SK-N-MC (cell line): Measurements from ENCODE around the gene C1orf105.

Experiments
- DNase-seq: peaks from one replicate; pipeline ENCODE4 v3.0.0-alpha.2; 2011; ENCODE audit warnings: low read depth, low spot score
- H3K27ac ChIP-seq: fragments of 200-600 bp; sonication (generic); 2 replicates; pipeline ENCODE4 v1.5.1; 2016; ENCODE audit warnings: mixed run types
- H3K36me3 ChIP-seq: fragments of 200-600 bp; sonication (generic); 2 replicates; pipeline ENCODE4 v1.6.1; 2017; ENCODE audit warnings: antibody characterized with exemption, low read length, mixed read lengths; ENCODE audit not compliant: insufficient read depth
- H3K4me3 ChIP-seq: fragments of 200-600 bp; sonication (generic); 2 replicates; pipeline ENCODE4 v1.5.1; 2016
- H3K9ac ChIP-seq: fragments of 200-600 bp; sonication (generic); 2 replicates; pipeline ENCODE4 v1.8.0; 2017; ENCODE audit warnings: mixed run types, mixed read lengths; ENCODE audit not compliant: insufficient read length
- H3K9me3 ChIP-seq: fragments of 200-600 bp; sonication (generic); 2 replicates; pipeline ENCODE4 v1.6.1; 2017; ENCODE audit warnings: low read depth, mild to moderate bottlenecking, antibody characterized with exemption, low read length, moderate library complexity, mixed read lengths
- EZH2 ChIP-seq: fragments of 200-600 bp; sonication (generic); IDR thresholded peaks from one replicate; pipeline ENCODE4 v1.6.1; 2017; ENCODE audit warnings: antibody characterized with exemption
- FOXP2 ChIP-seq: optimal IDR thresholded peaks from 2 replicates; pipeline ENCODE3; 2011; ENCODE audit warnings: mild to moderate bottlenecking, moderate library complexity; ENCODE audit not compliant: insufficient read depth; ENCODE audit errors: extremely low read length, control extremely low read depth
- POLR2AphosphoS5 ChIP-seq: IDR thresholded peaks from 2 replicates; pipeline ENCODE4 v1.6.1; 2012; ENCODE audit warnings: mild to moderate bottlenecking, low read depth, low read length, borderline replicate concordance

The C1orf105 gene

DNA sequence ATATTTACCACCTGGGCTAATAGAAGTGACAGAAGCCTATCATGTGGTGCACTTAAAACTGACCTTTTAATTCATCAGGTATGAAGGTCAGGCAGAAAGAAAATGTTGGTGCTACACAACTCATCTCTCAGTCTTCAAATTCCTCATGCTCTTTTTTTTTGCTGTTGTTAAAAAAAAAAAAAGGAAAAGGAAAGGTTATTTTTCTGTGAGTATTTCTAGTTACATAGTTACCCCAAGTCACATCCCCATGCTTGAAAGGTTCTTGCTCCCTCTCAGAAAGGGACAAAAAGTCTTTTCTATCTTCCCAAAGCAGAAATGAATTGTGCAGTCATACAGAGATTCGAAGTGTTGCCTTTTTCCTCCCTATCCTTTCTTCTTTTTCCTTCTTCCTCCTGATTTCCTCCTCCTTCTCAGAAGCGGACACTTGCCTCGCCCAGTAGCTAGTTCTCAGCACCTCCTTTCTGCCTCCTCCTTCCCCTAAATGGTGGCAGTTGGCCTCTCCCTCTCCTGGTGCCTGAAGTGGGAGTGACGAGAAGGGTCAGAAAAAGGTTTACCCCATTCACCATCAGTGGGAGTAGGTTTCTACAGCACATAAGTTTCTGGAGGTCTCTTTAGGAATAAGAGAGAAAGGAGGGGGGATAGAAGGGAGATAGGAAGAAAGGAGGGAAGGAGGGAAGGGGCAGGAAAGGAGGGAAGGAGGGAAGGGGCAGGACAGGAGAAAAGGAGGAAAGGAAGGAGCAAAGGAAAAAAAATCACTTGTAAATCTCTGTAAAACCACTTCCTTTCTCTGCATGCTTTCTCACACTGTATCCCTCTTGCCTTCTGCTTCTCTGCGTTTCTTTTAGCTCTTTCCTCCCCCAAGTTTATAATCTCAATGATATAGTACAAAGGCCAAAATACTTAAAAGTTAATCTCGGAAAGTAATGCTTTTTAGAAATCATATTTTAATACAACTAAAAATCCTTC is 20.4 kb upstream of the C1orf105 start:
- no peak overlapping the region for H3K27ac ChIP-seq
- no peak for DNase-seq
- no peak for TF ChIP-seq EZH2
- no peak for TF ChIP-seq FOXP2
- TF ChIP-seq POLR2AphosphoS5, result no peak
- H3K36me3 ChIP-seq, result no peaks in the 10 kb centered on the region
- no peaks in the 10 kb centered on the region for H3K9me3 ChIP-seq
- no peak overlapping the region for H3K4me3 ChIP-seq
- peak overlapping the region; percentile 23 for H3K9ac ChIP-seq

DNA sequence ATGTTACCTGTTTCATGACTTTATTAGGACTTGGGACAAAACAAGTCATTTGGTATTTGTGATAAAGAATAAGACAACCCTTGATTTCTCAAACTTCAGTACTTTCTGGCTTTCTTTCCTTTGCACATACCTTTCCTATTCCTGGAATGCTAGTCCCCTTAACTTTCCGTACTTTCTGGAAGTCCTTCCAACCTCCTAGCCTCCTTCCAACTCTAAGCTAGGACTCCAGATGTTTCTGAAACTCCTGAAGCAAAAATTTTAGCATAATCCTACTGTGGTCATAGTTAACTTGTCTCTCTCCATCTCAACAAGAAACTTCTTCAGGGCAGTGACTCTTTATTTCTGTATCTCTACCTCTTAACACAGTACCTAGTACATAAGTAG is 19.8 kb upstream of the C1orf105 start:
- Histone ChIP-seq H3K4me3 (no peak overlapping the region), H3K27ac (no peak overlapping the region), H3K36me3 (no peaks in the 10 kb centered on the region), H3K9me3 (no peaks in the 10 kb centered on the region), H3K9ac (no peak overlapping the region)
- TF ChIP-seq POLR2AphosphoS5 (no peak), EZH2 (no peak)
- DNase-seq, result no peak

DNA sequence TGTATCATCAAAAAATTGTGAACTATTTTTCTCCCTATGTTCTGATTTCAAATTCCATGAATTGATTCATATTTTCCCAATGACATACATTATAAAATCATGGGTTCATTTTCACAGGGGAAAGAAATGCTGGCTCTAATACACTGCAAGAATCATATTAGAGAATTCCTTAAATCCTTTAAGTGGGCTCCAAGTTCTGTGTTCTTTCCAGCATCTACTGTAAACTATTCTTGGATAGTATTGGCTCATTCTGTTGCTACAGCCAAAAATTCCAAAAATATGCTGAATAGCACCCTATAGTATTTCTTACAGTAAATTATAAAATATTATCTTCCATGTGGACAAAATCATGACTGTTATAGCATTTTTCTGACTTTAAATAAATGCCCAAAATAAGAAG is 19.0 kb upstream of the C1orf105 start:
- Histone ChIP-seq H3K9me3 (no peaks in the 10 kb centered on the region), H3K27ac (no peak overlapping the region), H3K36me3 (no peaks in the 10 kb centered on the region), H3K4me3 (no peak overlapping the region), H3K9ac (no peak overlapping the region)
- no peak for DNase-seq
- TF ChIP-seq EZH2 (no peak), POLR2AphosphoS5 (no peak), FOXP2 (no peak)

DNA sequence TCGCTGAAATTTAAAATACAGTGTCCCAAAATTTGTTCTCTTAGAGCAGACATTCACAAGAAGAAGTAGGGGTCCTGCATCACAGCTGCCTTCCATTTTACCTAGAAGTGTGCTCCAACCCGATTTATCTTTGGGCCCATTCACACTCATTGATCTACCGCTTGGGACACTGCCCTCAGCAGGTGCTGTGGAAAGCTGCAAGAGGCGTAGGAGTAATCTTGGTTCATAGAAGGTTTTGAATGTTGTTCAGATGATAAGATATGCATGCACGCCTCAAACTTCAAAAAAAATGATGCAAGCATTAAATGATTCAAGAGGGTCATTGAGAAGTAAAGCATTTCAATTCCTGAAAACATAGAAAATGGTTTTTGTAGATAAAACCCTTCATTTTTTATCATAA is 18.6 kb upstream of the C1orf105 start:
- H3K4me3 ChIP-seq, result no peak overlapping the region
- no peak for DNase-seq
- no peaks in the 10 kb centered on the region for H3K36me3 ChIP-seq
- no peaks in the 10 kb centered on the region for H3K9me3 ChIP-seq
- TF ChIP-seq FOXP2 (no peak), EZH2 (no peak), POLR2AphosphoS5 (no peak)
- H3K9ac ChIP-seq, result no peak overlapping the region
- H3K27ac ChIP-seq, result no peak overlapping the region

DNA sequence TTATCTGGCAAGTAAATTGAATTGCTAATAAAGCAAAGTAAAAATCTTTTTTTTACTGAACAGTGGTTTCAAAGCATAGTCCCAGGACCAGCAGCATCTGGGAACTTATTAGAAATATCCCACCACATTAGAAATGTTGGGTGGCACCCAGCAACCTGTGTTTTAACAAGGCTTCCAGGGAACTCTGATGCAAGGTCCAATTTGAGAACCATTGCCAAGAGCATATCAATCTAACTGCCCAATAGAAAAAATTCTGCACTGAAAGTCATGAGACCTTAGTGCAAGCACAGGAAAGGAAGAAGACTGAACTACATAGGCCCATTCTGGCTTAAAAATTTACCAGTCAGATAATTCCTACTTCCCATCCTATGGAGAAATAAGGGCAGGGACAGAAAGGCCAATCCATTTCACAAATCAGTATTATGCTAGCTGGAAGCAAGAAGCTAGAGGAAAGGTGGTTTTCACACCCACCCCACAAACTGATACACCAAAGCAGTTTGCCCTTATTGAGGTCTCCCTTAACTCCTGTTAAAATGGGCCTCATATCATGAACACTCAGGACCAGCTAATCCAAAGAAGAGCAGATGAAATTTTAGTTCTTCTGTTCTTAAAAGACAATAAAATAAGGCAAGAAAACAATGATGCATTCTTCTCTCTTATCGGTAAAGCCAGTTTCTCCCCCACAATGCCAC is 17.5 kb upstream of the C1orf105 start:
- H3K9me3 ChIP-seq, result no peaks in the 10 kb centered on the region
- no peak overlapping the region for H3K4me3 ChIP-seq
- no peak for DNase-seq
- no peak overlapping the region for H3K9ac ChIP-seq
- TF ChIP-seq FOXP2 (no peak), POLR2AphosphoS5 (no peak), EZH2 (no peak)
- no peak overlapping the region for H3K27ac ChIP-seq
- no peaks in the 10 kb centered on the region for H3K36me3 ChIP-seq

DNA sequence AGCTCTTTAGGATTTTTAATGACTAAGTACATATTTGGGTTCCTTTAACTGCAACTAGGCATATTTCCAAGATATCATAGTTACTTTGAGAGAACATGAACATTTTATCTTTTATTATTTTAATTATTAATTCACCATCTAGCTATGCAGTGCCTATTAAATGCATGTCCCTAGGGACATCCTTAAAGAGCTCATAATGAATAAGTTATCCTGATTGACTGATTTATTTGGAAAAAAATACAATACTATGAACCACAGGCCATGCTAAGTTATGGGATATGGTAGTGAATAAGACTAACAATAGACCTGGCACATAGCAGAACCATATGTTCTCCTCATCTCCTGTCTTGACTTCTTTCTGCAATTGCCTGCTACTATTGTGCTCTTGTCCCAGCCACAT is 16.4 kb upstream of the C1orf105 start:
- Histone ChIP-seq H3K27ac (no peak overlapping the region), H3K4me3 (no peak overlapping the region), H3K36me3 (no peaks in the 10 kb centered on the region), H3K9me3 (no peaks in the 10 kb centered on the region), H3K9ac (no peak overlapping the region)
- DNase-seq, result no peak
- no peak for TF ChIP-seq EZH2
- no peak for TF ChIP-seq FOXP2
- TF ChIP-seq POLR2AphosphoS5, result no peak

DNA sequence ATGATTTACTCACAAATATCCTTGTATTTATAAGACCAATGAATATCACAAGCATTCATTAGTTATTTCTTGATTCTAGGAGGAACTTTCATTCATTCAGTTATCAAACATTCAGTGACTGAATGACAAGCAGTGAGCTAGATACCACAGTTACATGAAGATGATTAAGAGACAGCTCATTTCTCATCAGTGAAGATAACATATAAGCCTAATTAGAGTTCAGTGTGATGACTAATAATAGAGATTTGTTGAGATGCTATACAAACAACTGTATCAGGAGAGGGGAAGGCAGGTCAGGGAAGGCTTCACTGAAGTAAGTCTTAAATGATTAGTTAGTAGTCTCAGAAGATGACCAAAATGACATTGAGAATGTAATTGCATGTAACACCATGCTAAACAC is 14.6 kb upstream of the C1orf105 start:
- H3K9me3 ChIP-seq, result no peaks in the 10 kb centered on the region
- no peak overlapping the region for H3K27ac ChIP-seq
- no peak overlapping the region for H3K4me3 ChIP-seq
- no peaks in the 10 kb centered on the region for H3K36me3 ChIP-seq
- TF ChIP-seq FOXP2 (no peak), POLR2AphosphoS5 (no peak), EZH2 (no peak)
- DNase-seq, result no peak
- H3K9ac ChIP-seq, result no peak overlapping the region

DNA sequence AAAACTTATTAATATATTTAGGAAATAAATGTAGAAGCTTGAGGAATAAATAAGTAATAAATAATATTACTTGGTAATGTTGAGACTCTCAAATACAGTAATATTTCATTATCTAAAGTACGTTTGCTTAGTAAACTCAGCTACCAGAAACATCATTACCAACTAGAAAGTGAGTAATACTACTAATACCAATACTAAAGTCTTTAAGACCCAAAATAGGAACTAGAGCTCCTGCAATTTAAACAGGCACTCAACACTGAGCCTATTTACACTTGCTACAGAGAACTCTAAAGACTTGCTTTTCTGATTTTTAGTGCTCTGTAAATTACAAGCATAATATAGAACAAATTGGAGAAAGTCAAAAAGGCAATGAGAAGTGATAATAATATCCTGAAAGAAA is 13.5 kb upstream of the C1orf105 start:
- no peaks in the 10 kb centered on the region for H3K9me3 ChIP-seq
- no peak overlapping the region for H3K4me3 ChIP-seq
- no peak for TF ChIP-seq EZH2
- TF ChIP-seq POLR2AphosphoS5, result no peak
- no peak for TF ChIP-seq FOXP2
- DNase-seq, result no peak
- no peaks in the 10 kb centered on the region for H3K36me3 ChIP-seq
- no peak overlapping the region for H3K9ac ChIP-seq
- no peak overlapping the region for H3K27ac ChIP-seq
